ENCODE data around the gene CDKN2D. TPM values are rescaled to one million over a fixed set of nuclear protein-coding genes. Genes with fewer than 3 reads are reported as not detected.
"Not testable (repeated sequence)": the region's sequence is repeated elsewhere in the genome, so short reads cannot be mapped to it uniquely, and the experiment has no call there.

CDKN2D gene
- total RNA-seq, 2 experiments from 2014 or later = 55.8 to 62.3 TPM

DNA sequence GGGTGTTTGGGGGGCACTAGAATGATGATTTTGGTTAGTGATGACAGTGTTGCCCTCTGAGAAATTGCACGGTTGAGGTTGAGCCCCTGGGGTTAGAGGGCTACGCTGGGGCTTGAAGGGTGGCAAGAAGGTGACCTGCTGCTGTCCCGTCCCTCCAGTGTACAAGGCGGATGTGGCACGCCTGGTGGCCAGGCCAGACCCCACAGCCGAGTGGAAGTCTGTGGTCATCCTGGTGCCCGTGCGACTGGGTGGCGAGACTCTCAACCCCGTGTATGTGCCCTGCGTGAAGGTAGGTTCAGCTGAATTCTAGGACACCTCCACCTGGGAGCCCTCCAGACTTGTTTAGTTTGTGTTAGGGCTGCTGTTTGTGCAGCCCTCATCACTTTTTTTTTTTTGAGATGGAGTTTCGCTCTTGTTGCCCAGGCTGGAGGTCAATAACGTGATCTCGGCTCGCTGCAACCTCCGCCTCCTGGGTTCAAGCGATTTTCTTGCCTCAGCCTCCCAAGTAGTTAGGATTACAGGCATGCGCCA, 20.0 kb downstream of the CDKN2D start:
- Mint-ChIP-seq H3K4me1 (peaks cover 25% of the 10 kb centered on the region), H3K36me3 (peaks cover 34% of the 10 kb centered on the region), H3K9me3 (no peaks in the 10 kb centered on the region), H3K27ac (no peak overlapping the region), H3K27me3 (no peaks in the 10 kb centered on the region), H3K4me3 (no peak overlapping the region)
- DNase-seq = no peak

- peaks cover 15% of the 10 kb centered on the region for H3K4me1 Mint-ChIP-seq
- no peak overlapping the region for H3K4me3 Mint-ChIP-seq
- H3K27ac Mint-ChIP-seq = no peak overlapping the region
- DNase-seq = no peak
- no peaks in the 10 kb centered on the region for H3K9me3 Mint-ChIP-seq
- H3K36me3 Mint-ChIP-seq = peaks cover 14% of the 10 kb centered on the region
- no peaks in the 10 kb centered on the region for H3K27me3 Mint-ChIP-seq
Measured at GRCh38 chr19:10546817-10547216, 22.0 kb downstream of the CDKN2D start.

DNA sequence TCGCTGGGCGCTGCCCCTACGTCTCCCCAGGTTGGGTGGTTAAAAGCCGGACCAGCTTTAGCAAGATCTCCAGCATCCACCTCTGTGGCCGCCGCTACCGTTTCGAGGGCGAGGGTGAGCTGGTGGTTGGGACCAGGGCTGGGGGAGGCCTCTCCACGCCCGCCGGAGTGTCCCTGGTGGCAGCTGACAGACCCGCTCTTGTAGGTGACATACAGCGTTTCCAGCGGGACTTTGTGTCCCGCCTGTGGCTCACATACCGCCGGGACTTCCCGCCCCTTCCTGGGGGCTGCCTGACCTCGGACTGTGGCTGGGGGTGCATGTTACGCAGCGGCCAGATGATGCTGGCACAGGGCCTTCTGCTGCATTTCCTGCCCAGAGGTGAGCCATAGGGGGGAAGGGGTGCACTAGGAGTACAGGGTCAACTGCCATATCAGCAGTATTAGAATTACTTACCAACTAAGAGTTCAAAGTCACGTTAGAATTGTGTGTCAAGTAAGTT, 24.0 kb downstream of the CDKN2D start:
- Mint-ChIP-seq H3K4me3 (peak overlapping the region; percentile 86), H3K4me1 (peaks cover 11% of the 10 kb centered on the region), H3K36me3 (peaks cover 3% of the 10 kb centered on the region), H3K27ac (peak overlapping the region; percentile 79), H3K27me3 (peaks cover 3% of the 10 kb centered on the region), H3K9me3 (no peaks in the 10 kb centered on the region)
- peak; percentile 10 for DNase-seq

DNA sequence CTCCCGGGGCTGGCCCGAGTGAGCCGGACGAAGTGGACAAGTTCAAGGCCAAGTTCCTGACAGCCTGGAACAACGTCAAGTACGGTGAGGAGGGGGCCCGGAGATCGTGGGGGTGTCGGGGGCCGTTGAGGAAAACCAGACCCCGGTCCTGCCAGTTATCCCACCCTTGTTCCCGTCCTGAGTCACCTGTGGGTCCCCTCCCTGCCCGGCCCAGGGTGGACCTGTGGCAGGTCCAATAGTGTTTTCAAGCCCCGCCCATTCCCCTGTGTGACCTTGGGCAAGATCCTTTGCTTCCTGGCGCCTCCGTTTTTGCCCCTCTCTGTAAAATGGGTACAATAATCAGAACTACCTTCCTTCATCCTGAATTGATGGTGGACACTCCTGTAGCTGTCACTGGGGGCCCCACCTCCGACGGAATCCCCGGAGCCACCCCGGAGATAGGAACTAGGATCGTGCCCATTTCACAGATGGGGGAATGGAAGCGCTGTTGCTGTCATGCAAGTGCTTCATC, 24.5 kb downstream of the CDKN2D start:
- H3K9me3 Mint-ChIP-seq = no peaks in the 10 kb centered on the region
- H3K4me1 Mint-ChIP-seq = peaks cover 11% of the 10 kb centered on the region
- H3K4me3 Mint-ChIP-seq = peak overlapping the region; percentile 86

DNA sequence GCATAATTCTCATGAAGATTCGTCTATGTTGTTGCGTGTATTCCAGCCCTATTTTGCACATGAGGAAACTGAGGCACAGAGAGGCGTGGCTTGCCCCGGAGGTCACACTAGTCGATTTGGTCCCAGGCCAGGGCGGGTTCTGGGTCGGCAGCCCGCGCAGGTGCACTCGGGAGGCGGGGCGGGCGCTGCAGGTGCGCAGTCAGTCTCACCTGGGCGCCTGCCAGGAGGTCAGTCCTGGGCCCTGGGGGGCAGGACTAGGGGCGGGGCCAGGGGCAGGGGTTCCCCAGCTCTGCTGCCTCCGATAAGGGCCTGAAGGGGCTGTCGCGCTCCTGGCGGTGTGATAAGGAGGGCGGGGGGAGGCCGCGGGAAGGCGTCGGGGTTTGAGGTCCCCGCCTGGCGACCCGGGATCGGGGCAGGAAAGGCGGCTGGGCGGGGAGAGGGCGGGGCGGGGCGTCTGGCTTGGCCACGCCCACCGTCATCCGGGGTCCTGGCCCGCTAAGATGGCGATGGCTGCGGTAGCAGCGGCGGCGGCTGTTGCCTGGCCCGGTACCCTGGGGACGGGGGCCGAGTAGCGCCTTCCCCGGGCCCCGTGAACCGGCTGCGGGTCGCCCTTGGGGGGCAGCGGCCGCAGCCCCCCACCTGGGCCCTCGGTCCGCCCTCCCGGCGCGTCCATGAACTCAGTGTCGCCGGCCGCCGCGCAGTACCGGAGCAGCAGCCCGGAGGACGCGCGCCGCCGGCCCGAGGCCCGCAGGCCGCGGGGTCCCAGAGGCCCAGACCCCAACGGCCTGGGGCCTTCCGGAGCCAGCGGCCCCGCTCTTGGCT, 25.1 kb downstream of the CDKN2D start, which contains the start of gene ATG4D:
Gene ATG4D (plus strand): TSS at position 485 of the 822 bp plus-strand sequence. CDS start 187 bp downstream, at position 672.
- H3K27me3 Mint-ChIP-seq = peaks cover 12% of the 10 kb centered on the region
- no peaks in the 10 kb centered on the region for H3K36me3 Mint-ChIP-seq
- peak within 1 kb of the TSS; percentile 79 for H3K27ac Mint-ChIP-seq
- H3K9me3 Mint-ChIP-seq = no peaks in the 10 kb centered on the region
- peaks cover 11% of the 10 kb centered on the region for H3K4me1 Mint-ChIP-seq
- peak; percentile 80 for DNase-seq
- H3K4me3 Mint-ChIP-seq = peak within 1 kb of the TSS; percentile 86

More for the DNA sequence above, 24.5 kb downstream of the CDKN2D start:
- peak; percentile 22 for DNase-seq
- Mint-ChIP-seq H3K36me3 (peaks cover 3% of the 10 kb centered on the region), H3K27me3 (peaks cover 6% of the 10 kb centered on the region), H3K27ac (peak overlapping the region; percentile 79)

- DNase-seq = no peak
- Mint-ChIP-seq H3K4me1 (peaks cover 11% of the 10 kb centered on the region), H3K4me3 (peak overlapping the region; percentile 71), H3K36me3 (no peaks in the 10 kb centered on the region), H3K27me3 (peaks cover 18% of the 10 kb centered on the region), H3K27ac (peak overlapping the region; percentile 58), H3K9me3 (no peaks in the 10 kb centered on the region)
Measured at GRCh38 chr19:10543059-10543419, 25.7 kb downstream of the CDKN2D start.

GRCh38 chr19:10539016-10539415, 29.8 kb downstream of the CDKN2D start:
- DNase-seq, H3K4me3 Mint-ChIP-seq, H3K9me3 Mint-ChIP-seq, H3K4me1 Mint-ChIP-seq, H3K36me3 Mint-ChIP-seq, H3K27ac Mint-ChIP-seq: not testable (repeated sequence)
- H3K27me3 Mint-ChIP-seq = peaks cover 25% of the 10 kb centered on the region

DNA sequence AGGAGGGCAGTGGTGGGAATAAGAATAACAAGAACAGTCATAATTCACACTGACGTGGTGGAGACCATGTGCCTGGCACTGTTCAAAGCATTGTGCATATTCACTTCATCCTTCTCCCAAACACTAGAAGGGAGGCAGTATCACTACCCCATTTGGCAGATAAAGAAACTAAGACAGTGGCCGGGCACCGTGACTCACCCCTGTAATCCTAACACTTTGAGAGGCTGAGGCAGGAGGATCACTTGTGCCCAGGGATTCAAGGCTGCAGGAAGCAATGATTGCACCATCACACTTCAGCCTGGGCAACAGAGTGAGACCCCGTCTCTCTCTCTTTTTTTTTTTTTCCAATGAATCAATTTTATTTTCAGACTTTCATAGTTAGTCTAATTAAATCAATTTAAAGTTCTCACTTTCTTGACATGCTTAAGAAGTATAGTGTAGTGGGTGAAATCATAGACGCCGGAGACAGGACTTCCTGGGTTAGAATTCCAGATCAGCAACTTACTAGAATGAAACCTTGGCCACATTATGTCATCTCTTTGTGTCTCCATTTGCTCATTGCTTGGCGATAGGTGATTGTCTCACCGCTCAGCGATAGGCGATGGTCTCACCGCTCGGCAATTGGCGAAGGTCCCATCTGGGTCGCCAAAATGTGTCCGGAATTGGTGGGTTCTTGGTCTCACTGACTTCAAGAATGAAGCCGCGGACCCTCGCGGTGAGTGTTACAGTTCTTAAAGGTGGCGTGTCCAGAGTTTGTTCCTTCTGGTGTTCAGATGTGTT, 30.4 kb downstream of the CDKN2D start:
- Mint-ChIP-seq H3K36me3 (no peaks in the 10 kb centered on the region), H3K27me3 (peaks cover 27% of the 10 kb centered on the region), H3K9me3 (no peaks in the 10 kb centered on the region), H3K4me3 (no peak overlapping the region), H3K27ac (no peak overlapping the region), H3K4me1 (peaks cover 3% of the 10 kb centered on the region)
- DNase-seq = no peak

GRCh38 chr19:10537668-10538067, 31.1 kb downstream of the CDKN2D start:
- Mint-ChIP-seq H3K4me3 (no peak overlapping the region), H3K4me1 (no peaks in the 10 kb centered on the region)

GRCh38 chr19:10535613-10536012, 33.2 kb downstream of the CDKN2D start:
- Mint-ChIP-seq H3K36me3 (no peaks in the 10 kb centered on the region), H3K4me3 (no peak overlapping the region), H3K27me3 (peaks cover 27% of the 10 kb centered on the region), H3K9me3 (peaks cover 7% of the 10 kb centered on the region), H3K27ac (no peak overlapping the region), H3K4me1 (no peaks in the 10 kb centered on the region)
- DNase-seq = no peak

More at GRCh38 chr19:10537668-10538067, 31.1 kb downstream of the CDKN2D start:
- H3K27me3 Mint-ChIP-seq = peaks cover 27% of the 10 kb centered on the region
- peaks cover 1% of the 10 kb centered on the region for H3K9me3 Mint-ChIP-seq
- no peak for DNase-seq
- no peak overlapping the region for H3K27ac Mint-ChIP-seq
- H3K36me3 Mint-ChIP-seq = no peaks in the 10 kb centered on the region

GRCh38 chr19:10533646-10534386, 35.0 kb downstream of the CDKN2D start:
- Mint-ChIP-seq H3K27me3 (peaks cover 17% of the 10 kb centered on the region), H3K4me1 (no peaks in the 10 kb centered on the region), H3K36me3 (no peaks in the 10 kb centered on the region), H3K9me3 (peaks cover 7% of the 10 kb centered on the region), H3K27ac (no peak overlapping the region), H3K4me3 (no peak overlapping the region)
- no peak for DNase-seq

- H3K36me3 Mint-ChIP-seq = no peaks in the 10 kb centered on the region
- H3K4me3 Mint-ChIP-seq = no peak overlapping the region
- DNase-seq = no peak
- peaks cover 7% of the 10 kb centered on the region for H3K9me3 Mint-ChIP-seq
- no peaks in the 10 kb centered on the region for H3K4me1 Mint-ChIP-seq
- no peak overlapping the region for H3K27ac Mint-ChIP-seq
- peaks cover 8% of the 10 kb centered on the region for H3K27me3 Mint-ChIP-seq
Measured at GRCh38 chr19:10532457-10532856, 36.3 kb downstream of the CDKN2D start.

DNA sequence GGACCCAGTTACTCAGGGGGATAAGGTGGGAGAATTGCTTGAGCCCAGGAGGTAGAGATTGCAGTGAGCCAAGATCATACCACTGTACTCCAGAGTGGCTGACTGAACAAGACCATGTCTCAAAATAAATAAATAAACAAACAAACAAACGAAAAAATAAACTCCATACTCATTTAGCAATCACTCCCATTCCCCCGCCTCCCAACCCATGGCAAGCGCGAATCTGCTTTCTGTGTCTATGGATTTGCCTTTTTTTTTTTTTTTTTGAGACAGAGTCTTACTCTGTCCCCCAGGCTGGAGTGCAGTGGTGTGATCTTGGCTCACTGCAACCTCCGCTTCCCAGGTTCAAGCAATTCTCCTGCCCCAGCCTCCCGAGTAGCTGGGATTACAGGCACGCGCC, 41.9 kb downstream of the CDKN2D start:
- not testable (repeated sequence) for H3K4me1 Mint-ChIP-seq, DNase-seq, H3K27ac Mint-ChIP-seq, H3K36me3 Mint-ChIP-seq, H3K27me3 Mint-ChIP-seq, H3K4me3 Mint-ChIP-seq, H3K9me3 Mint-ChIP-seq

DNA sequence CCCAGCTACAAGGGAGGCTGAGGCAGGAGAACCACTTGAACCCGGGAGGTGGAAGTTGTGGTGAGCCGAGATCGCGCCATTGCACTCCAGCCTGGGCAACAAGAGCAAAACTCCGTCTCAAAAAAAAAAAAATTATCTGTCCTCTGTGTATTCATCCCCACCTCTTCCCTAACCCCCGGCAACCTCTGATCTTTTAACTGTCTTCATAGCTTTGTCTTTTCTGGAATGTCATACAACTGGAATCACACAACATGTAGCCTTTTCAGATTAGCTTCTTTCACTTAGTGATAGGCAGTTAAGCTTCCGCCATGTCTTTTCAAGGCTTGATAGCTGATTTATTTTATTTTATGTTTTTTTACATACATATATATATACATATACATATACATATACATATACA, 43.1 kb downstream of the CDKN2D start:
- Mint-ChIP-seq H3K4me1 (no peaks in the 10 kb centered on the region), H3K36me3 (no peaks in the 10 kb centered on the region), H3K27ac (no peak overlapping the region), H3K9me3 (no peaks in the 10 kb centered on the region), H3K4me3 (no peak overlapping the region), H3K27me3 (peaks cover 3% of the 10 kb centered on the region)
- no peak for DNase-seq
